ENCODE measurements around the gene SPATS2L.

Gene SPATS2L

GRCh38 chr2:200376513-200377354 is 70.2 kb downstream of the SPATS2L start:
- DNase-seq (ENCODE audit: low read depth in 2 of 2): no peak

GRCh38 chr2:200377355-200378336 is 71.2 kb downstream of the SPATS2L start:
- no peak for DNase-seq (ENCODE audit: low read depth in 2 of 2)

- no peak for DNase-seq (ENCODE audit: low read depth in 2 of 2)
These were observed 72.3 kb downstream of the SPATS2L start for GRCh38 chr2:200378652-200379290.

GRCh38 chr2:200379481-200380090 is 73.1 kb downstream of the SPATS2L start:
- no peak for DNase-seq (ENCODE audit: low read depth in 2 of 2)

GRCh38 chr2:200380091-200380561 is 73.6 kb downstream of the SPATS2L start:
- no peak for DNase-seq (ENCODE audit: low read depth in 2 of 2)

- DNase-seq (ENCODE audit: low read depth in 2 of 2): no peak
These were observed 74.5 kb downstream of the SPATS2L start for GRCh38 chr2:200380833-200381542.

GRCh38 chr2:200382874-200383273 is 76.4 kb downstream of the SPATS2L start:
- DNase-seq (ENCODE audit: low read depth in 2 of 2): no peak

- no peak for DNase-seq (ENCODE audit: low read depth in 2 of 2)
These were observed 77.1 kb downstream of the SPATS2L start for GRCh38 chr2:200383380-200384110.

- no peak for DNase-seq (ENCODE audit: low read depth in 2 of 2)
These were observed 78.7 kb downstream of the SPATS2L start for GRCh38 chr2:200385063-200385635.

- no peak for DNase-seq (ENCODE audit: low read depth in 2 of 2)
These were observed 86.7 kb downstream of the SPATS2L start for GRCh38 chr2:200393191-200393590.

GRCh38 chr2:200394045-200394444 is 87.6 kb downstream of the SPATS2L start:
- no peak for DNase-seq (ENCODE audit: low read depth in 2 of 2)

- no peak for DNase-seq (ENCODE audit: low read depth in 2 of 2)
These were observed 90.3 kb downstream of the SPATS2L start for GRCh38 chr2:200396781-200397242.

GRCh38 chr2:200397785-200398184 is 91.3 kb downstream of the SPATS2L start:
- DNase-seq (ENCODE audit: low read depth in 2 of 2): no peak

- DNase-seq (ENCODE audit: low read depth in 2 of 2): no peak
These were observed 92.6 kb downstream of the SPATS2L start for GRCh38 chr2:200399046-200399445.

- no peak for DNase-seq (ENCODE audit: low read depth in 2 of 2)
These were observed 93.1 kb downstream of the SPATS2L start for GRCh38 chr2:200399636-200400035.

GRCh38 chr2:200403814-200404213 is 97.3 kb downstream of the SPATS2L start:
- no peak for DNase-seq (ENCODE audit: low read depth in 2 of 2)

GRCh38 chr2:200404615-200405014 is 98.1 kb downstream of the SPATS2L start:
- DNase-seq (ENCODE audit: low read depth in 2 of 2): no peak

- DNase-seq (ENCODE audit: low read depth in 2 of 2): no peak
These were observed 99.3 kb downstream of the SPATS2L start for GRCh38 chr2:200405599-200406298.

- no peak for DNase-seq (ENCODE audit: low read depth in 2 of 2)
These were observed 99.9 kb downstream of the SPATS2L start for GRCh38 chr2:200406379-200406778.
